GM12891 (cell line): ENCODE data around the gene NRROS.

Experiments
- DNase-seq: peaks from one replicate; pipeline ENCODE4 v3.0.0; 2011; ENCODE audit warnings: low spot score; ENCODE audit not compliant: insufficient read length
- FAIRE-seq: peaks from 2 replicates; lab custom pipeline; 2011; peaks lifted over from hg19 to GRCh38; lab: Jason Lieb, UNC
- PAX5 ChIP-seq: IDR thresholded peaks from 2 replicates; pipeline ENCODE4 v1.6.1; 2011; ENCODE audit warnings: low read length, moderate library complexity, mild to moderate bottlenecking; ENCODE audit not compliant: insufficient read depth, severe bottlenecking
- POLR2A ChIP-seq: IDR thresholded peaks from 2 replicates; pipeline ENCODE4 v1.6.1; 2011; ENCODE audit warnings: low read depth, low read length, control low read depth
- POLR2AphosphoS5 ChIP-seq: IDR thresholded peaks from 2 replicates; pipeline ENCODE4 v1.6.1; 2011; ENCODE audit warnings: low read depth, low read length, control low read depth
- POU2F2 ChIP-seq: IDR thresholded peaks from 2 replicates; pipeline ENCODE4 v1.6.1; 2011; ENCODE audit warnings: low read depth, mild to moderate bottlenecking, control low read depth, low read length, moderate library complexity
- SPI1 ChIP-seq: IDR thresholded peaks from 2 replicates; pipeline ENCODE4 v1.6.1; 2011; ENCODE audit warnings: low read depth, low read length, control low read depth
- TAF1 ChIP-seq: IDR thresholded peaks from 2 replicates; pipeline ENCODE4 v1.6.1; 2011; ENCODE audit warnings: low read depth, low read length, control low read depth

NRROS gene

GRCh38 chr3:196624907-196625306 lies 14.6 kb upstream of the NRROS start:
- no peak for TF ChIP-seq TAF1
- no peak for TF ChIP-seq POLR2AphosphoS5
- TF ChIP-seq SPI1, result no peak
- no peak for TF ChIP-seq POU2F2
- FAIRE-seq (no peak), DNase-seq (no peak)

DNA sequence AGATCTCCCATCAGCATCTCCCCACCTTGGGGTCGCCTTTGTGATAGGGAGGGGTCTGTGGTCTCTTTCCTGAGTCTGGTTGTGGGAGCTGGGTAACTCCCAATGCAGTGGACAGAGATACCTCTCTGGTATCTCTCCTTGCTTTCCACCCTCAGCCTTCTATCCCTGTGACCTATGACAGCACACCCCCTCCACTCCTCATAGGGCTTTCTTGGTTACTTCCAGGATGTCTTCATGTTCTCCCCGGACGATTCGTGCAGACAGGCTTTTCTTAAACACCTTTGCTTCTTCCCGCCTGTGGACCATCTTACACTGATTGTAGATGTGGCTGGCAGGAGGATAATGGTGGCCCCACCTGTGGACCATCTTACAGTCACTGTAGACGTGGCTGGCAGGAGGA lies 14.2 kb upstream of the NRROS start:
- FAIRE-seq (no peak), DNase-seq (no peak)
- no peak for TF ChIP-seq SPI1
- TF ChIP-seq POLR2A, result no peak
- no peak for TF ChIP-seq TAF1
- TF ChIP-seq PAX5, result no peak
- TF ChIP-seq POU2F2, result no peak
- no peak for TF ChIP-seq POLR2AphosphoS5

- no peak for TF ChIP-seq SPI1
- no peak for TF ChIP-seq POU2F2
- TF ChIP-seq POLR2A, result no peak
- TF ChIP-seq PAX5, result no peak
- FAIRE-seq (no peak), DNase-seq (no peak)
These were observed 11.6 kb upstream of the NRROS start for GRCh38 chr3:196627918-196628231.

DNA sequence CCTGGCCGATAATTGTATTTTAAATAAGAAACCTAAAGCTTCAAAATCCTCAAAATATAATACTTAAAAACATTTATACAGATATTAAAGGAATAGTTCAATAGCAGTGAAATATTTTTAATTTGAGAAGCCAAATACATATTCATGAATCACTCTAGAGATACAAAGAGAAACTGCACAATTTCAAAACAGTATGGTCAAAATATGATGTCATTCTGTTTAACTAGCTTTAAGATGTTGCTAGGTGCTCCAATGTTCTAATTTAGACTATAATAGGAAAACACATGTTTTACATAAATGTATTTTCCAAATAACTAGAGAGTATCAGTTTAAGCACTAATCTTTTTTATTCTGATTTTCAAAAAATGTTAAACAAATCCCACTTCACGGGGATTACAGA lies 10.3 kb upstream of the NRROS start:
- TF ChIP-seq POLR2A, result no peak
- FAIRE-seq (no peak), DNase-seq (no peak)

GRCh38 chr3:196631682-196632045 lies 7.8 kb upstream of the NRROS start:
- no peak for FAIRE-seq
- DNase-seq, result no peak
- no peak for TF ChIP-seq PAX5
- no peak for TF ChIP-seq TAF1
- TF ChIP-seq POLR2AphosphoS5, result no peak
- TF ChIP-seq SPI1, result no peak
- TF ChIP-seq POLR2A, result no peak
- no peak for TF ChIP-seq POU2F2

DNA sequence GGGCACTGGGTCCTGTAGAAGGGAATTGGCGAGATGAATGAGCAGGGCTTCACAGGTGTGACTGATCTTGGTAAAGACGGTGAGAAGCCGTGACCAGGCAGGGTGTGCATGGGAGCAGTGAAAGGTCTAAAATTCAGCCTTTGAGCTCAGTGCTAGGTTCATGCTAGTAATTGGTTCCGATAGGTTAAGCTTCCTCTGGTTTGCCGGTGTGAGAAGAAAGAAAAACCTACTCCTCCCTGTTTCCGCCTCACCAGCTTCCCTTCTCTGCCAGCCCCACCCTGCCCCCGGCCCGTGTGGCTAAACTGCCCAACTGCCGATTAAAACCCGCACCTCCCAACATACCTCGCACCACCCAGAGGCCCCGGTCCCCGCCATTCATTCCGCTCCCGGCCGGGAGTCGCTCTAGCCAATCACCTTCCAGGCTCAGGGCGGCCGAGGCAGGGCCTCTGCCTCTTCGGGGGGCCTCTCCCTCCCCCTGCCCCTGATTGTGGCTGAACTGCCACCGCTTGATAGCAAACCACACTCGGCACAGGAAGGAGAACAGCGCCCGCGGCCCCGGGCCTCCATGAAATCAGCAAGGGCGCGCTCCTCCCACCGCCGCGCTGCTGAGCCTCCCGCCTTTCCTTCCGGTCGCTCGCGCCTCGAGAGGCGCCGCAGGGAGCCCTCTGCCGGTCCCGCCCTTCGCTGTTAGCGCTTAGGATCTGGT lies 7.3 kb upstream of the NRROS start:
- TF ChIP-seq TAF1 (peak; percentile 42; the same call in 1 of the 2 replicates), PAX5 (no peak), POLR2AphosphoS5 (peak; percentile 51; the same call in 1 of the 2 replicates), POU2F2 (0 out of 2 replicates have a peak, but pooled peaks have one; percentile 14), SPI1 (no peak), POLR2A (peak; percentile 70; the same call in 1 of the 2 replicates)
- peak; percentile 73 for DNase-seq
- FAIRE-seq, result peak; percentile 91

GRCh38 chr3:196633555-196634151 lies 5.8 kb upstream of the NRROS start:
- TF ChIP-seq SPI1, result no peak
- TF ChIP-seq POLR2AphosphoS5, result 0 out of 2 replicates have a peak, but pooled peaks have one; percentile 20
- DNase-seq (no peak), FAIRE-seq (no peak)

DNA sequence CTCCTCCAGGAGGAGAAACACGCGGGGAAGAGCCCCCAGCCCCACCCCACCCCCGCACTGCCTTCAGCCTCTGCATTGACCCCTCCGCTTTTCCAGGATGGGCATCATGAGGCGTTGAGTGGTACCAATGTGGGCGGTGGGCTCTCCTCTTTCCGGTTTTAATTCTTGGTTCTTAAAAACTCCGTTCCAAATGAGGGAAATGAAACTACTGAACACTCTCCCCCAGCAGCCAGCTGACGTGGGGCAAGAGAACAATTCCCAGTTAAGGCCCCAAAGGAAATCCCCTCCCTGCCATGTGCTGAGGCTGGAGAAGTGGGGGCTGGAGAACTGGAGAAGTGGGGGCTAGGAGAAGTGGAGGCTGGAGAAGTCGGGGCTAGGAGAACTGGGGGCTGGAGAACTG lies 5.3 kb upstream of the NRROS start:
- FAIRE-seq (no peak), DNase-seq (no peak)
- TF ChIP-seq SPI1 (peak; percentile 96), POU2F2 (no peak; the same call in 1 of the 2 replicates)

GRCh38 chr3:196634829-196635228 lies 4.7 kb upstream of the NRROS start:
- TF ChIP-seq TAF1, result no peak
- no peak for TF ChIP-seq POLR2AphosphoS5
- TF ChIP-seq POU2F2, result no peak
- TF ChIP-seq PAX5, result no peak
- TF ChIP-seq SPI1, result no peak
- TF ChIP-seq POLR2A, result no peak
- no peak for DNase-seq
- no peak for FAIRE-seq
